OCI-LY7 (cell line): ENCODE measurements around the gene RPL31. TPM values are rescaled to one million over a fixed set of nuclear protein-coding genes. Genes with fewer than 3 reads are reported as not detected.
"Not testable (repeated sequence)": the region's sequence is repeated elsewhere in the genome, so short reads cannot be mapped to it uniquely, and the experiment has no call there.

Experiments used
- BruUV-seq: library from RNA; stranded (reverse); fragments of 400-500 nt; replicated peaks from 2 replicates; lab custom pipeline; 2021; lab: Mats Ljungman, UMichigan
- CTCF ChIA-PET: fragments of 300-600 bp; sonication (Branson Sonifier 250); formaldehyde crosslinking; loops from one replicate; lab custom pipeline; 2022; ENCODE audit warnings: antibody characterized with exemption; ENCODE audit not compliant: unreplicated experiment; lab: Charles Lee
- POLR2A ChIA-PET: fragments of 300-600 bp; sonication (Branson Sonifier 250); formaldehyde crosslinking; loops from one replicate; lab custom pipeline; 2022; ENCODE audit warnings: antibody characterized with exemption; lab: Charles Lee
- DNase-seq: peaks from one replicate; pipeline ENCODE4 v3.0.0-alpha.2; 2015; ENCODE audit warnings: low spot score
- H2AFZ ChIP-seq: fragments of 200-600 bp; sonication (generic), shearing (Covaris generic); 2 replicates; pipeline ENCODE4 v1.6.1; 2014; ENCODE audit warnings: mild to moderate bottlenecking, antibody characterized with exemption, low read length, moderate library complexity
- H3K27ac ChIP-seq: fragments of 200-600 bp; sonication (generic); 2 replicates; pipeline ENCODE4 v1.5.1; 2014; ENCODE audit warnings: mixed run types, low read depth, mild to moderate bottlenecking, moderate library complexity, low read length, inconsistent platforms; ENCODE audit not compliant: poor library complexity, severe bottlenecking
- H3K36me3 ChIP-seq: fragments of 200-600 bp; sonication (generic); 2 replicates; pipeline ENCODE4 v1.6.1; 2014; ENCODE audit warnings: mild to moderate bottlenecking, antibody characterized with exemption, low read length, moderate library complexity, mixed read lengths; ENCODE audit not compliant: insufficient read depth
- H3K4me1 ChIP-seq: fragments of 200-600 bp; sonication (generic); 2 replicates; pipeline ENCODE4 v1.5.1; 2014; ENCODE audit warnings: mild to moderate bottlenecking, low read length; ENCODE audit not compliant: insufficient read depth, poor library complexity, severe bottlenecking
- H3K4me2 ChIP-seq: fragments of 200-600 bp; sonication (generic); 2 replicates; pipeline ENCODE4 v1.6.1; 2014; ENCODE audit warnings: mild to moderate bottlenecking, low read length
- H3K4me3 ChIP-seq: fragments of 200-600 bp; sonication (generic); 2 replicates; pipeline ENCODE4 v1.5.1; 2014; ENCODE audit warnings: mild to moderate bottlenecking, low read depth, low read length; ENCODE audit not compliant: poor library complexity, severe bottlenecking
- H3K79me2 ChIP-seq: fragments of 200-600 bp; sonication (generic); 2 replicates; pipeline ENCODE4 v1.6.1; 2016; ENCODE audit warnings: low read depth, mild to moderate bottlenecking, low read length, moderate library complexity, mixed read lengths; ENCODE audit not compliant: insufficient read depth
- H3K9me2 ChIP-seq: fragments of 200-600 bp; sonication (generic); 2 replicates; pipeline ENCODE4 v1.6.1; 2016; ENCODE audit warnings: mild to moderate bottlenecking, low read length, mixed read lengths; ENCODE audit not compliant: insufficient read depth
- H3K9me3 ChIP-seq: fragments of 200-600 bp; sonication (generic); 2 replicates; pipeline ENCODE4 v1.6.1; 2014; ENCODE audit warnings: mild to moderate bottlenecking, mixed run types, low read length, mixed read lengths
- H4K20me1 ChIP-seq: fragments of 200-600 bp; sonication (generic); 2 replicates; pipeline ENCODE4 v1.6.1; 2014; ENCODE audit warnings: mild to moderate bottlenecking, antibody characterized with exemption, low read length, moderate library complexity, mixed read lengths; ENCODE audit not compliant: insufficient read depth
- CTCF ChIP-seq: fragments of 200-600 bp; sonication (generic); conservative IDR thresholded peaks from 2 replicates; pipeline ENCODE4 v1.5.1; 2014; ENCODE audit warnings: mild to moderate bottlenecking, antibody characterized with exemption, low read length, moderate library complexity, mixed read lengths
- EZH2phosphoT487 ChIP-seq: fragments of 200-600 bp; sonication (generic); IDR thresholded peaks from 2 replicates; pipeline ENCODE4 v1.6.1; 2018; ENCODE audit warnings: low read depth, borderline replicate concordance, mild to moderate bottlenecking, mixed run types, antibody characterized with exemption, low read length, moderate library complexity, mixed read lengths
- intact Hi-C: fragments of 100-400 bp; cut with micrococcal nuclease; formaldehyde crosslinking; loops from one replicate; pipeline ENCODE4 v1.10.0; 2022; ENCODE audit not compliant: unreplicated experiment
- total RNA-seq, 2 experiments: library from RNA; depleted of rRNA in 1 of 2; stranded (reverse); fragments of >200 nt in 1 of 2; shearing (Covaris generic) in 1 of 2; gene quantifications; 2 replicates each; pipeline ENCODE4 v1.2.3, GENCODE V29; 2014 to 2022

RPL31 gene
- total RNA-seq, 2 experiments from 2014 or later, result 1,348 to 1,991 TPM

GRCh38 chr2:101047774-101048173 lies 45.7 kb downstream of the RPL31 start:
- H2AFZ ChIP-seq, result no peak overlapping the region
- ChIA-PET CTCF (no interaction called here), POLR2A (no interaction called here)
- DNase-seq, result no peak
- no peak overlapping the region for H3K4me2 ChIP-seq
- no peak overlapping the region for H3K27ac ChIP-seq
- TF ChIP-seq CTCF (no peak), EZH2phosphoT487 (no peak)
- no peak overlapping the region for H3K4me3 ChIP-seq
- no peaks in the 10 kb centered on the region for H3K9me3 ChIP-seq
- H3K79me2 ChIP-seq, result no peaks in the 10 kb centered on the region
- intact Hi-C loops, result loop anchor here (10.0 kb wide), 1 partner anchor 1077 kb away; no protein-coding TSS in a partner anchor
- H4K20me1 ChIP-seq, result no peaks in the 10 kb centered on the region
- H3K4me1 ChIP-seq, result no peaks in the 10 kb centered on the region
- no TSS peak for BruUV-seq
- no peaks in the 10 kb centered on the region for H3K36me3 ChIP-seq
- H3K9me2 ChIP-seq, result no peaks in the 10 kb centered on the region

- H2AFZ ChIP-seq, result no peak overlapping the region
- no peaks in the 10 kb centered on the region for H3K9me3 ChIP-seq
- H3K36me3 ChIP-seq, result no peaks in the 10 kb centered on the region
- no peak for DNase-seq
- POLR2A ChIA-PET, result no interaction called here
- BruUV-seq, result no TSS peak
- H3K4me2 ChIP-seq, result no peak overlapping the region
- TF ChIP-seq EZH2phosphoT487, result no peak
- no peak for TF ChIP-seq CTCF
- H3K4me1 ChIP-seq, result no peaks in the 10 kb centered on the region
- H3K27ac ChIP-seq, result no peak overlapping the region
- H3K79me2 ChIP-seq, result no peaks in the 10 kb centered on the region
- H3K4me3 ChIP-seq, result no peak overlapping the region
- intact Hi-C loops, result loop anchor here (10.0 kb wide), 1 partner anchor 1076 kb away; no protein-coding TSS in a partner anchor
- CTCF ChIA-PET, result no interaction called here
- H4K20me1 ChIP-seq, result no peaks in the 10 kb centered on the region
- no peaks in the 10 kb centered on the region for H3K9me2 ChIP-seq
These were observed 46.7 kb downstream of the RPL31 start for GRCh38 chr2:101048756-101049155.

DNA sequence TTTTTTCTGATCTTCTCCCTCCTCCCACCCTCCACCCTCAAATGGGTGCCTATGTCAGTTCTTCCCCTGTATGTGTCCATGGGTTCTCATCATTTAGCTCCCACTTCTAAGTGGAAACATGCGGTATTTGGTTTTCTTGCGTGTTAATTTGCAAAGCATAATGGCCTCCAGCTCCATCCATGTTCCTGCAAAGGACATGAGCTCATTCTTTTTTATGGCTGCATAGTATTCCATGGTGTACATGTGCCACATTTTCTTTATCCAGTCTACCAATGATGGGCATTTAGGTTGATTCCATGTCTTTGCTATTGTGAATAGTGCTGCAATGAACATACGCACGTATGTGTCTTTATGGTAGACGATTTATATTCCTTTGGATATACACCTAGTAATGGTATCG lies 48.8 kb downstream of the RPL31 start:
- POLR2A ChIA-PET, intact Hi-C loops, DNase-seq, H3K4me3 ChIP-seq, H3K9me2 ChIP-seq, H3K9me3 ChIP-seq, H3K79me2 ChIP-seq, H2AFZ ChIP-seq, H3K4me1 ChIP-seq, H3K4me2 ChIP-seq, H4K20me1 ChIP-seq, BruUV-seq, H3K27ac ChIP-seq, CTCF ChIA-PET, H3K36me3 ChIP-seq: not testable (repeated sequence)
